Brain microvascular endothelial cell (primary cell): Measurements from ENCODE around the gene SPATA6.
"Not testable (repeated sequence)": the region's sequence is repeated elsewhere in the genome, so short reads cannot be mapped to it uniquely, and the experiment has no call there.

Source experiments
- DNase-seq: peaks from one replicate; pipeline ENCODE4 v3.0.0-alpha.2; 2020
- H3K27ac ChIP-seq: fragments of 250-450 bp; sonication (Bioruptor Pico); 2 replicates; pipeline ENCODE4 v1.5.1; 2020; ENCODE audit warnings: mild to moderate bottlenecking, moderate library complexity
- H3K27me3 ChIP-seq: fragments of 250-450 bp; sonication (Bioruptor Pico); replicated peaks from 2 replicates; pipeline ENCODE4 v1.5.1; 2020; ENCODE audit warnings: mild to moderate bottlenecking
- H3K36me3 ChIP-seq: fragments of 250-450 bp; sonication (Bioruptor Pico); replicated peaks from 2 replicates; pipeline ENCODE4 v1.5.1; 2020; ENCODE audit warnings: mild to moderate bottlenecking
- H3K4me3 ChIP-seq: 2 replicates; pipeline ENCODE4 v1.5.1; 2011; ENCODE audit warnings: low read depth, mild to moderate bottlenecking, control low read depth, low read length, moderate library complexity
- in situ Hi-C: cut with HindIII; loops from 2 replicates; pipeline ENCODE4 v1.10.0; 2017; ENCODE audit warnings: low sequenced_read_pairs, low pct_ligation_motif_present
- TF ChIP-seq, protein P1 (sequence below): IDR thresholded peaks from 2 replicates; pipeline ENCODE4 v1.5.1; 2011; ENCODE audit warnings: low read depth, mild to moderate bottlenecking, moderate library complexity, low read length, control low read depth, inconsistent platforms; ENCODE audit errors: missing control alignments

Gene SPATA6

DNA sequence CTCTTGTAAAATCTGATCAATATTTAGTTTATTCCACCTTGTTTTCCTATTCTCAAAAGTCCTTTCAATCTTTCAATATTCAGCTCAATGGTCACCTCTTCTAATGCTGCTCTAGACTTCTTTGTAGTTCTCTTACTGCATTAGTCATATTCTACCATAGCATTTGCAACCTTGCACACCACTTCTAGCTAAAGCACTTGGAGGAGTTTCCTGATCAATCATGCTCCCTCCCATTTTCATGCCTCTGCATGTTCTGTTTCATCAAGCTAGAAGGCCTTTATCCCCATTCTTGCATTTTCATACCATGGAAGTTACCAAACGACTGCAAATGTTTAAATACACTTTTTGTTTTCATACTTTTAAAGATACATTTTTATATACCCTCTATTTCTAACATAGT is 177.3 kb downstream of the SPATA6 start:
- in situ Hi-C loops: no loop called here
- no peaks in the 10 kb centered on the region for H3K27me3 ChIP-seq

DNA sequence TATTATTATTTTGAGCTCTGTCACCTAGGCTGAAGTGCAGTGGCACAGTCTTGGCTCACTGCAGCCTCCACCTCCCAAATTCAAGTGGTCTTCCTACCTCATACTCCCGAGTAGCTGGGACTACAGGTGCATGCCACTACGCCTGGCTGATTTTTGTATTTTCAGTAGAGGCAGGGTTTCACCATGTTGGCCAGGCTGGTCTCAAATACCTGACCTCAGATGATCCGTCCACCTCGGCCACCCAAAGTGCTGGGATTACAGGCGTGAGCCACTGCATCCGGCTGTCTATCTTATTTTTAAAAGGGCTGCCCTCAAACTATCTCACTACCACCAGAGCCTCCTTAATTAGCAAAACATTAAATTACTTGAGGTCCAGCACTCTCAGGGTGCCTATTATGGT is 177.9 kb downstream of the SPATA6 start:
- H3K27ac ChIP-seq, H3K4me3 ChIP-seq, H3K36me3 ChIP-seq, H3K27me3 ChIP-seq, DNase-seq, in situ Hi-C loops: not testable (repeated sequence)

More for the DNA sequence above, 177.3 kb downstream of the SPATA6 start:
- H3K27ac ChIP-seq: no peak overlapping the region
- no peak for DNase-seq
- no peak overlapping the region for H3K4me3 ChIP-seq
- H3K36me3 ChIP-seq: no peaks in the 10 kb centered on the region
- TF ChIP-seq, protein P1, sequence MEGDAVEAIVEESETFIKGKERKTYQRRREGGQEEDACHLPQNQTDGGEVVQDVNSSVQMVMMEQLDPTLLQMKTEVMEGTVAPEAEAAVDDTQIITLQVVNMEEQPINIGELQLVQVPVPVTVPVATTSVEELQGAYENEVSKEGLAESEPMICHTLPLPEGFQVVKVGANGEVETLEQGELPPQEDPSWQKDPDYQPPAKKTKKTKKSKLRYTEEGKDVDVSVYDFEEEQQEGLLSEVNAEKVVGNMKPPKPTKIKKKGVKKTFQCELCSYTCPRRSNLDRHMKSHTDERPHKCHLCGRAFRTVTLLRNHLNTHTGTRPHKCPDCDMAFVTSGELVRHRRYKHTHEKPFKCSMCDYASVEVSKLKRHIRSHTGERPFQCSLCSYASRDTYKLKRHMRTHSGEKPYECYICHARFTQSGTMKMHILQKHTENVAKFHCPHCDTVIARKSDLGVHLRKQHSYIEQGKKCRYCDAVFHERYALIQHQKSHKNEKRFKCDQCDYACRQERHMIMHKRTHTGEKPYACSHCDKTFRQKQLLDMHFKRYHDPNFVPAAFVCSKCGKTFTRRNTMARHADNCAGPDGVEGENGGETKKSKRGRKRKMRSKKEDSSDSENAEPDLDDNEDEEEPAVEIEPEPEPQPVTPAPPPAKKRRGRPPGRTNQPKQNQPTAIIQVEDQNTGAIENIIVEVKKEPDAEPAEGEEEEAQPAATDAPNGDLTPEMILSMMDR: no peak

DNA sequence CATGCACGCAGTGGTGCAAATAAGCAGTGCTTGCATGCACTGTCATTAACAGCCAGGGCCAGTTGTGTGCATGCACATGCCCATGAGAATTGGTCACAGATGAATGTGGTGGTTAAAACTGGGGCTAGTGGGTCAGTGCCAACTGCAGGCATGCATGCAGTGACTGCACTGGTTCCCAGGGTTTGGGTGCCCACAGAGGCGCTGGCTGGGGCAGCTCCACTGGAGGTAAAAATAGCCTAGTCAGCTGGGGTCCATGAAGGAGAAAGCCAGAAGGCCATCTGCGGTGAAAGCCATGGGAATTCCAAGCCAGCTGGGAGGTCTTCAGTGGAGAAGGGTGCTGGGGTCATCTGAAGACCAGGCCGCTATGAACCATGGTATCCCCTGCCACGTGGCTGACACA is 179.3 kb downstream of the SPATA6 start:
- TF ChIP-seq, protein P1: no peak
- H3K36me3 ChIP-seq: no peaks in the 10 kb centered on the region
- H3K4me3 ChIP-seq: no peak overlapping the region
- no peak overlapping the region for H3K27ac ChIP-seq
- in situ Hi-C loops: no loop called here
- no peak for DNase-seq
- H3K27me3 ChIP-seq: no peaks in the 10 kb centered on the region

DNA sequence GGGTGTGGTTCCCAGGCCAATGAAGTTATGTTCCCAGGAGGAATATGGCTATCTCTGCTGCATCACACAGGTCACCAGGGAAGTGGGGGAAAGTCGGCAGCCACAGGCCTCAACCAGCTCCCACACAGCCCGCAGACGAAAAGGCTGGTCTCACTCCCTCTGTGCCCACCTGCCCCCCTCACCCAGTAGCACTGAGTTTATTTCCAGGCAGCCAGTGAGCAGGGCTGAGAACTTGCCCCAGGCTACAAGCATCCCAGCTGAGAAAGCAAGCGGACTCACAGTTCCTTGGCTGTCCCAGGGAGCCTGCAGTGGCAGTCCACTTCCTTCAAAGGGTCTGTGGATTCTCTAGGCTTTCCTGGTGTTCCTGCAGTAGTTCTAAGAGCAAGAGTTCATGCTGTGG is 180.6 kb downstream of the SPATA6 start:
- H3K27ac ChIP-seq: no peak overlapping the region
- no peak for DNase-seq
- H3K27me3 ChIP-seq: no peaks in the 10 kb centered on the region
- no peak overlapping the region for H3K4me3 ChIP-seq
- no peaks in the 10 kb centered on the region for H3K36me3 ChIP-seq
- TF ChIP-seq, protein P1: no peak
- in situ Hi-C loops: no loop called here

DNA sequence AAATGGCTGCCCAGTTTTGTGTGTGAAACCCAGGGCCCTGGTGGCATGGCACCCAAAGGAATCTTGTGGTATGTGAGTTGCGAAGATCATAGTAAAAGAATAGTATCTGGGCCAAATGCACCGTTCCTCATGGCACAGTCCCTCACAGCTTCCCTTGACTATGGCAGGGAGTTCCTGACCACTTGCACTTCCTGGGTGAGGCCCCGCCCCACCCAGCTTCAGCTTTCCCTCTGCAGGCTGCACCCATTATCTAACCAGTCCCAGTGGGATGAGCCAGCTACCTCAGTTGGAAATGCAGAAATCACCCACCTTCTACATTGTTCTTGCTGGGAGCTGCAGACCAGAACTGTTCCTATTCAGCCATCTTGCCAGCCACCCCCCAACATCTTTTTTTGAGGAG is 186.5 kb downstream of the SPATA6 start:
- H3K27me3 ChIP-seq: no peaks in the 10 kb centered on the region
- in situ Hi-C loops: no loop called here
- H3K36me3 ChIP-seq: no peaks in the 10 kb centered on the region
- H3K27ac ChIP-seq: no peak overlapping the region
- DNase-seq: no peak
- no peak overlapping the region for H3K4me3 ChIP-seq
- TF ChIP-seq, protein P1: no peak

DNA sequence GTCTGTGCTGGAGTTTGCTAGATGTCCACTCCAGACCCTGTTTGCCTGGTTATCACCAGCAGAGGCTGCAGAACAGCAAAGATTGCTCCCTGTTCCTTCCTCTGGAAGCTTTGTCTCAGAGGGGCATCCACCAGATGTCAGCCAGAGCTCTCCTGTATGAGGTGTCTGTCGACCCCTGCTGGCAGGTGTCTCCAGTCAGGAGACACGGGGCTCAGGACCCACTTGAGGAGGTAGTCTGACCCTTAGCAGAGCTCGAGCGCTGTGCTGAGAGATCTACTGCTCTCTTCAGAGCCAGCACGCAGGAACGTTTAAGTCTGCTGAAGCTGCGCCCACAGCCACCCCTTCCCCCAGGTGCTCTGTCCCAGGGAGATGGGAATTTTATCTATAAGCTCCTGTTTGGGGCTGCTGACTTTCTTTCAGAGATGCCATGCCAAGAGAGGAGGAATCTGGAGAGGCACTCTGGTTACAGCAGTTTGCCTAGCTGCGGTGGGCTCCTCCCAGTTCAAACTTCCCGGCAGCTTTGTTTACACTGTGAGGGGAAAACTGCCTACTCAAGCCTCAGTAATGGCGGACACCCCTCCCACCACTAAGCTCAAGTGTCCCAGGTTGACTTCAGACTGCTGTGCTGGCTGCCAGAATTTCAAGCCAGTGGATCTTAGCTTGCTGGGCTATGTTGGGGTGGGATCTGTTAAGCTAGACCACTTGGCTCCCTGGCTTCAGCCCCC is 187.1 kb downstream of the SPATA6 start:
- H3K36me3 ChIP-seq, H3K27me3 ChIP-seq, DNase-seq, in situ Hi-C loops, H3K4me3 ChIP-seq, H3K27ac ChIP-seq: not testable (repeated sequence)

DNA sequence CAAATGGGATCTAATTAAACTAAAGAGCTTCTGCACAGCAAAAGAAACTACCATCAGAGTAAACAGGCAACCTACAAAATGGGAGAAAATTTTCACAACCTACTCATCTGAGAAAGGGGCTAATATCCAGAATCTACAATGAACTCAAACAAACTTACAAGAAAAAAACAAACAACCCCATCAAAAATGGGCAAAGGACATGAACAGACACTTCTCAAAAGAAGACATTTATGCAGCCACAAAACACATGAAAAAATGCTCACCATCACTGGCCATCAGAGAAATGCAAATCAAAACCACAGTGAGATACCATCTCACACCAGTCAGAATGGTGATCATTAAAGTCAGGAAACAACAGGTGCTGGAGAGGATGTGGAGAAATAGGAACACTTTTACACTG is 189.7 kb downstream of the SPATA6 start:
- in situ Hi-C loops, H3K27ac ChIP-seq, DNase-seq, H3K4me3 ChIP-seq, H3K36me3 ChIP-seq, H3K27me3 ChIP-seq: not testable (repeated sequence)

DNA sequence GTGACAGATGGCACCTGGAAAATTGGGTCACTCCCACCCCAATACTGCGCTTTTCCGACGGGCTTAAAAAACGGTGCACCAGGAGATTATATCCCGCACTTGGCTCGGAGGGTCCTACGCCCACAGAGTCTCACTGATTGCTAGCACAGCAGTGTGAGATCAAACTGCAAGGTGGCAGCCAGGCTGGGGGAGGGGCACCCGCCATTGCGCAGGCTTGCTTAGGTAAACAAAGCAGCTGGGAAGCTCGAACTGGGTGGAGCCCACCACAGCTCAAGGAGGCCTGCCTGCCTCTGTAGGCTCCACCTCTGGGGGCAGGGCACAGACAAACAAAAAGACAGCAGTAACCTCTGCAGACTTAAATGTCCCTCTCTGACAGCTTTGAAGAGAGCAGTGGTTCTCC is 194.6 kb downstream of the SPATA6 start:
- H3K27me3 ChIP-seq, in situ Hi-C loops, H3K27ac ChIP-seq, H3K4me3 ChIP-seq, H3K36me3 ChIP-seq, DNase-seq: not testable (repeated sequence)
